ENCODE results near the gene ARL3. TPM values are rescaled to one million over a fixed set of nuclear protein-coding genes. Genes with fewer than 3 reads are reported as not detected.
A peak's percentile ranks its signal among the peaks of the same experiment; 100 is the strongest.
"Not testable (repeated sequence)": the region's sequence is repeated elsewhere in the genome, so short reads cannot be mapped to it uniquely, and the experiment has no call there.

ARL3 gene
- total RNA-seq, 1 donor from 2014 or later = 12.1 TPM

DNA sequence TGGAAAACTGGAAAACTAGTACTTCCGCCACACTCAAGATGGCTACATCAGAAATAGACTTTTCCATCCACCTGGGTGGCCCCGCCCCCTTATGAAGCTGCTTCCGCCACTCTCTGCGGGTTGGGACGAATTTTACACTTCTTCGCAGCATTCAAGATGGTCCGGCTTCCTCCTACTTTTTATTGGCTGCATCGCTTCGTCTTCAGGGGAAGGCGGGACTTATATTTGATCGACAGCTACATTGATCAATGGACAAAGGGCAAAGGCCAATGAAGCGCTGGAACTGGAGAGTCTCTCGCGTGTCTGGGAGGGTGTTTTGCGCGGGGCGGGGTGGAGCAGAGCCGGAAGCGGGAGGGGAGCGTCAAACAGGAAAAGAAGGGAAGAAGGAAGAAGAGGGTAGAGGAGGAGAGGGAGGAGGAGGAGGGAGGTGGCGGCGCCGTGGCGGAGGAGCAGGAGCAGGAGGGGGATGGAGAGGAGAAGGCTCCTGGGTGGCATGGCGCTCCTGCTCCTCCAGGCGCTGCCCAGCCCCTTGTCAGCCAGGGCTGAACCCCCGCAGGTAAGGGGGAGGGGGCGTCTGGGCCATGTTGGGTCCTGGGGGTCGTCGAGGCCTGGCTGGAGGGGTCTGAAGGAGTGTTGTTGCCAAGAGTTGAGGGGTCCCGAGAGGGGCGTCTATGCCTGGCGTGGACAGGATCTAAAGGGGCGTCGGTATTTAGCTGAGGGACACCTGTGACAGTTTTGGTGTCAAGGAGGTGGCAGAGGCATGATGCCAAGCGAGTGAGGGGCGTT is 29.6 kb upstream of the ARL3 start, which contains the start of gene WBP1L:
WBP1L (plus strand) TSS at position 361 of the 786 bp plus-strand sequence; CDS start at position 467, 106 bp downstream.
- peaks cover 50% of the 10 kb centered on the region for H3K4me1 Mint-ChIP-seq (ENCODE audit: low read depth)
- no peaks in the 10 kb centered on the region for H3K9me3 Mint-ChIP-seq (ENCODE audit: low read depth)
- TF ChIP-seq, protein P1, sequence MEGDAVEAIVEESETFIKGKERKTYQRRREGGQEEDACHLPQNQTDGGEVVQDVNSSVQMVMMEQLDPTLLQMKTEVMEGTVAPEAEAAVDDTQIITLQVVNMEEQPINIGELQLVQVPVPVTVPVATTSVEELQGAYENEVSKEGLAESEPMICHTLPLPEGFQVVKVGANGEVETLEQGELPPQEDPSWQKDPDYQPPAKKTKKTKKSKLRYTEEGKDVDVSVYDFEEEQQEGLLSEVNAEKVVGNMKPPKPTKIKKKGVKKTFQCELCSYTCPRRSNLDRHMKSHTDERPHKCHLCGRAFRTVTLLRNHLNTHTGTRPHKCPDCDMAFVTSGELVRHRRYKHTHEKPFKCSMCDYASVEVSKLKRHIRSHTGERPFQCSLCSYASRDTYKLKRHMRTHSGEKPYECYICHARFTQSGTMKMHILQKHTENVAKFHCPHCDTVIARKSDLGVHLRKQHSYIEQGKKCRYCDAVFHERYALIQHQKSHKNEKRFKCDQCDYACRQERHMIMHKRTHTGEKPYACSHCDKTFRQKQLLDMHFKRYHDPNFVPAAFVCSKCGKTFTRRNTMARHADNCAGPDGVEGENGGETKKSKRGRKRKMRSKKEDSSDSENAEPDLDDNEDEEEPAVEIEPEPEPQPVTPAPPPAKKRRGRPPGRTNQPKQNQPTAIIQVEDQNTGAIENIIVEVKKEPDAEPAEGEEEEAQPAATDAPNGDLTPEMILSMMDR (IDR thresholded peaks at IDR 0.05) = no peak
- peaks cover 7% of the 10 kb centered on the region for H3K36me3 Mint-ChIP-seq (ENCODE audit: low read depth)
- peak within 1 kb of the TSS; percentile 95 for H3K27ac Mint-ChIP-seq (ENCODE audit: unreplicated experiment)
- peak within 1 kb of the TSS; percentile 99 for H3K4me3 Mint-ChIP-seq (ENCODE audit: unreplicated experiment)
- no peaks in the 10 kb centered on the region for H3K27me3 Mint-ChIP-seq (ENCODE audit: low read depth)
- no peak for DNase-seq (ENCODE audit: low spot score)

DNA sequence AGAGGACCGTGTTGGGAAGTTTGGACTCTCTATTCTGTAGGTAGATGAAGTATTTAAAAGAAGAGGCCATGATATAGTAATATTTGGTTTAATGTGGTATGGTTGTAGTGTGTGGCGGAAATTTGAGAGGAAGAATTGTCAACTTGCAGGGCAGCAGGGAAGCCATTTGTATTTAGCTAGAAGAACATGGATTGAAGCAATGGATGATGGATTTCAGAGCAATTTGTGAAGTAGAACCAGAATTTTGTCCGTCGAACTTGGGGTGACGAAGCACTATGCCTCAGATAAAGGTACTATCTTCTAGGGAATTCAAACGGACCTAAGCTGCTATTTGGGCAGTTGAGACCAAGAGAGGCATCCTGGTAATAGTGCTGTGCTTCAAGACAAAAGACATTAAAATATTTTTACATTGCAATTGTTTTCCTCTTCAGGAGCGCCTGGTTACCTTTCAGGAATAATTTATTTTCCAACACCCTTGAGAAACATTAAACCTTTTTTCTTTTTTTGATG is 28.9 kb upstream of the ARL3 start:
- no peaks in the 10 kb centered on the region for H3K9me3 Mint-ChIP-seq (ENCODE audit: low read depth)
- H3K27me3 Mint-ChIP-seq (ENCODE audit: low read depth) = no peaks in the 10 kb centered on the region
- peak overlapping the region; percentile 95 for H3K27ac Mint-ChIP-seq (ENCODE audit: unreplicated experiment)
- TF ChIP-seq, protein P1 (IDR thresholded peaks at IDR 0.05) = no peak
- peaks cover 43% of the 10 kb centered on the region for H3K4me1 Mint-ChIP-seq (ENCODE audit: low read depth)
- H3K36me3 Mint-ChIP-seq (ENCODE audit: low read depth) = peaks cover 2% of the 10 kb centered on the region
- peak overlapping the region; percentile 99 for H3K4me3 Mint-ChIP-seq (ENCODE audit: unreplicated experiment)
- no peak for DNase-seq (ENCODE audit: low spot score)

DNA sequence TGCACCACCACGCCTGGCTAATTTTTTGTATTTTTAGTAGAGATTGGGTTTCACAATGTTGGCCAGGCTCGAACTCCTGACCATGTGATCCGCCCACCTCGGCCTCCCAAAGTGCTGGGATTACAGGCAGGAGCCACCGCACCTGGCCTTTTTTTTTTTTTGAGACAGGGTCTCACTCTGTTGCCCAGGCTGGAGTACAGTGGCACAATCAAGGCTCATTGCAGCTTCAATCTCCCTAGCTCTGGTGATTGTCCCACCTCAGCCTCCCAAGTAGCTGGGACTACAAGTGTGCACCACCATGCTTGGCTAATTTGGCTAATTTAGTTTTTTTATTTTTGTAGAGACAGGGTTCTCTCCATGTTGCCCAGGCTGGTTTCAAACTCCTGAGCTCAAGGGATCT is 28.1 kb upstream of the ARL3 start:
- not testable (repeated sequence) for H3K27ac Mint-ChIP-seq (ENCODE audit: unreplicated experiment); H3K9me3 Mint-ChIP-seq (ENCODE audit: low read depth); H3K4me3 Mint-ChIP-seq (ENCODE audit: unreplicated experiment); H3K36me3 Mint-ChIP-seq (ENCODE audit: low read depth); H3K27me3 Mint-ChIP-seq (ENCODE audit: low read depth); DNase-seq (ENCODE audit: low spot score)
- H3K4me1 Mint-ChIP-seq (ENCODE audit: low read depth) = peaks cover 43% of the 10 kb centered on the region

DNA sequence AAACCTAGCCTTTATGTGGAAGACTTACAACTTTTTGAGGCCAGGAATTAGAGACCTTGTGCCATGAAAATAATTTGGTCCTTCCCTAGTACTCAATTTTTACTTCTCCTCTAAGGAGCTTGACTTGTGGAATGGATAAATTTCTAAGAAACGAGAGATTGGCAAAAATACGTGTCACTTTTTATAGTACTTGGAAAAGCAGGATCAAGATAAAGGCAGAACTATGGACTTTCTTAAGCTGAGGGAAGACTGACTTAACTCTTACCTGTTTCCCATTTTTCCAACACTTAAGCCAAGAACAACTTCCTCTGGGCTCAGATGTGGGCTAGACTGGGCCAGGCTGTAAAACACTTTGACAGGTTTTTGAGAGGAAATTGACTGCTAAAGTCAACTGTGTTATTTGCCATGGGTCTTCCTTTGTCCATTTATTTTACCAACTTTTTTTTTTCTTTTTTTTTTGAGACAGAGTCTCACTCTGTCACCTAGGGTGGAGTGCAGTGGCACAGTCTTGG is 27.6 kb upstream of the ARL3 start:
- peaks cover 5% of the 10 kb centered on the region for H3K36me3 Mint-ChIP-seq (ENCODE audit: low read depth)
- H3K27me3 Mint-ChIP-seq (ENCODE audit: low read depth) = no peaks in the 10 kb centered on the region

DNA sequence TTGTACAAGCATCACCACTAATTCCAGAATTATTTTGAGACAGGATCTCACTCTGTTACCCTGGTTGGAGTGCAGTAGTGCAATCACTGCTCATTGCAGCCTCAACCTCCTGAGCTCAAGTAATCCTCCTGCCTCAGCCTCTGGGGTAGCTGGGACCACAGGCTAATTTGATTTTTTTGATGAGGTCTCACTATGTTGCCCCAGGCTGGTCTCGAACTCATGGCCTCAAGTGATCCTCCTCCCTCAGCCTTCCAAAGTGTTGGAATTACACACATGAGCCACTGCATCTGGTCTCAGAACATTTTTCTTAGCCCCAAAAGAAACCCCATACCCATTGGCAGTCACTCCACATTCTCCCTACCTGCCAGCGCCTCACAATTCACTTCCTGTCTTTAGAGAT is 26.0 kb upstream of the ARL3 start:
- Mint-ChIP-seq H3K9me3 (ENCODE audit: low read depth) (no peaks in the 10 kb centered on the region), H3K27ac (ENCODE audit: unreplicated experiment) (peak overlapping the region; percentile 36), H3K36me3 (ENCODE audit: low read depth) (peaks cover 5% of the 10 kb centered on the region), H3K4me3 (ENCODE audit: unreplicated experiment) (no peak overlapping the region), H3K4me1 (ENCODE audit: low read depth) (peaks cover 25% of the 10 kb centered on the region), H3K27me3 (ENCODE audit: low read depth) (no peaks in the 10 kb centered on the region)
- no peak for DNase-seq (ENCODE audit: low spot score)
- TF ChIP-seq, protein P1 (IDR thresholded peaks at IDR 0.05) = no peak

More for the DNA sequence above, 27.6 kb upstream of the ARL3 start:
- no peak overlapping the region for H3K27ac Mint-ChIP-seq (ENCODE audit: unreplicated experiment)
- peaks cover 41% of the 10 kb centered on the region for H3K4me1 Mint-ChIP-seq (ENCODE audit: low read depth)
- TF ChIP-seq, protein P1 (IDR thresholded peaks at IDR 0.05) = no peak
- no peaks in the 10 kb centered on the region for H3K9me3 Mint-ChIP-seq (ENCODE audit: low read depth)
- H3K4me3 Mint-ChIP-seq (ENCODE audit: unreplicated experiment) = no peak overlapping the region
- no peak for DNase-seq (ENCODE audit: low spot score)

Data from chondrocyte (in vitro differentiated cells).